Gastrocnemius medialis (tissue), 4 donors: ENCODE data around the gene NDRG2. TPM values are rescaled to one million over a fixed set of nuclear protein-coding genes. Genes with fewer than 3 reads are reported as not detected.

Experiments
- ATAC-seq, 2 donors: fragments of 150-250 bp; one replicate each; pipeline ENCODE4 v1.9.1; 2016
- DNase-seq, 2 donors: peaks; one replicate each; pipeline ENCODE4 v3.0.0-alpha.2; 2019
- H3K27ac ChIP-seq, 4 donors: fragments of 200-600 bp; sonication (generic); 1 replicate in 1 of 4; 2 replicates in 3 of 4; pipeline ENCODE4 v1.5.1; 2016 to 2018; ENCODE audit warnings: mild to moderate bottlenecking in 2 of 4, moderate library complexity in 1 of 4
- H3K27me3 ChIP-seq, 3 donors: fragments of 200-600 bp; sonication (generic) in 2 of 3; 1 replicate in 1 of 3; 2 replicates in 2 of 3; pipeline versions ENCODE4 v1.5.1 to v1.6.0; 2016 to 2019; ENCODE audit warnings: mild to moderate bottlenecking in 1 of 3, moderate library complexity in 1 of 3
- H3K36me3 ChIP-seq, 2 donors: fragments of 200-600 bp; sonication (generic) in 1 of 2; one replicate each; pipeline ENCODE4 v1.5.1; 2017 to 2018
- H3K4me1 ChIP-seq, 2 donors: fragments of 200-600 bp; sonication (generic) in 1 of 2; one replicate each; pipeline ENCODE4 v1.5.1; 2016 to 2017; ENCODE audit warnings: mild to moderate bottlenecking in 2 of 2
- H3K4me3 ChIP-seq, 4 donors: fragments of 200-600 bp; sonication (generic) in 3 of 4; 1 replicate in 1 of 4; 2 replicates in 3 of 4; pipeline ENCODE4 v1.5.1; 2016 to 2019; ENCODE audit warnings: mild to moderate bottlenecking in 2 of 4
- H3K9me3 ChIP-seq, 3 donors: fragments of 200-600 bp; sonication (generic) in 2 of 3; 1 replicate in 1 of 3; 2 replicates in 2 of 3; pipeline ENCODE4 v1.5.1; 2016 to 2019
- POLR2A ChIP-seq, 2 donors: fragments of 450-650 bp; IDR thresholded peaks; one replicate each; pipeline ENCODE4 v1.6.1; 2017; ENCODE audit warnings: antibody characterized with exemption in 2 of 2, mild to moderate bottlenecking in 2 of 2, moderate library complexity in 2 of 2
- in situ Hi-C, 4 donors: fragments of 200-750 bp; cut with MboI; loops; one replicate each; pipeline versions ENCODE4 v1.15.0 to v1.8.0; 2017; ENCODE audit warnings: low sequenced_read_pairs in 4 of 4
- intact Hi-C: fragments of 100-400 bp; cut with DNase I; formaldehyde crosslinking; loops from one replicate; pipeline ENCODE4 v1.15.1; 2023; ENCODE audit warnings: low total_unique reads
- total RNA-seq, 4 donors: library from RNA; depleted of rRNA; stranded (reverse); fragments of >200 nt; gene quantifications; one replicate each; pipeline versions ENCODE4 v1.1.0 to v1.2.3, GENCODE V29; 2016
- TF ChIP-seq, protein P1 (sequence below), 5 experiments: fragments of 450-650 bp in 3 of 5; fragments of 200-600 bp in 2 of 5; sonication (generic) in 2 of 5; IDR thresholded peaks in 4 of 5; conservative IDR thresholded peaks in 1 of 5; 1 replicate in 4 of 5; 2 replicates in 1 of 5; pipeline ENCODE4 v1.5.1; 2016 to 2019; ENCODE audit warnings: antibody characterized with exemption in 5 of 5, mild to moderate bottlenecking in 3 of 5, moderate library complexity in 3 of 5

Gene NDRG2
- total RNA-seq = 1,000 to 10,000 TPM in 3 of 4 donors, 100 to 1,000 TPM in 1; 759 to 2,790 (median 1,841) TPM

DNA sequence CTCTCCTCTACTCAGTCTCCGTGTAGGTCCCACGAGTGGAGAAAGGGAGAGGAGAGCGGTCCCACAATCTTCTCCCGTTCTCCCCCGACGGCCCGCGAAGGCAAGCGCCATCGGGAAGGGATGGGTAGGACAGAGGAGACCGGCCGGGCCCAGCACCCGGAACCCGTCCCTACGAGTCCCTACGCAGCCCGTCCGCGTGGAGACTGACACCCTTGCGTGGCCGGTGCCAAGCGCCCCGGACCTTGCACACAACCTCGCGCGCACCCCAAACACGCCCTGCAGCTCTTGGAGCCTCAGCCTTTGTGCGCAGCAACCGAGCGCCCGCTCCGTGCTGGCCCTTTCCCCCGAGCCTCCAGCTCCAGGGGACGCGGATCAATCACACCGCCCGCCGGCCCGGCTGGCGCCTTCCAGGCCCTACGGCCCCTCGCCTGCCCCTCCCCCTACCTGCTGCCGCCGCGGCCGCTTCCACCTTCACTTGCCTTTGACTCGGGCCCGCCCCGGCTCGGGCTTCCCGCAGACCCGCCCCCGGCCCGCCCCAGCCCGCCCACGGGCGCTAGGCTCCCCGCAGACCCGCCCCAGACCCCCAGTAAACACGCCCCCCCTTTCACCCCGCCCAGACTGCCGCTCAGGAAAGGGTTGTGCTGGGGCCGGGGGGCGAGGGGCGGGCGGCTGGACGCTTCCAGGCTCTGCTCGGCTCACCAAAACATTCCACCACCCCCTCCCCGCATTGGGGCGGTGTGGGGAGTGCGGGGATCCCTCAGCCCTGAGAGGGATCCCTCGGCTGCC lies at the start of gene NDRG2:
Gene NDRG2 (minus strand): TSS at position 477 of the 786 bp plus-strand sequence. CDS start 1,746 bp downstream, outside the sequence.
- Histone ChIP-seq H3K9me3 (no peaks in the 10 kb centered on the region), H3K4me1 (peaks cover 65 to 68% of the 10 kb centered on the region in 2 donors), H3K4me3 (peak within 1 kb of the TSS; percentile 95 to 99 (median 99)), H3K27ac (peak within 1 kb of the TSS; percentile 97 to 100 (median 100)), H3K36me3 (peaks cover 0 to 37% of the 10 kb centered on the region in 2 donors), H3K27me3 (no peaks in the 10 kb centered on the region)
- in situ Hi-C loops = loop anchor here in 1 of 4 donors (25.0 kb wide), 1 partner anchor 562 kb away; the partner anchor contains the start of genes APEX1, OSGEP, PIP4P1 and PNP
- TF ChIP-seq POLR2A (IDR thresholded peaks at IDR 0.05) = peak; percentile 73 to 90
- TF ChIP-seq, protein P1, sequence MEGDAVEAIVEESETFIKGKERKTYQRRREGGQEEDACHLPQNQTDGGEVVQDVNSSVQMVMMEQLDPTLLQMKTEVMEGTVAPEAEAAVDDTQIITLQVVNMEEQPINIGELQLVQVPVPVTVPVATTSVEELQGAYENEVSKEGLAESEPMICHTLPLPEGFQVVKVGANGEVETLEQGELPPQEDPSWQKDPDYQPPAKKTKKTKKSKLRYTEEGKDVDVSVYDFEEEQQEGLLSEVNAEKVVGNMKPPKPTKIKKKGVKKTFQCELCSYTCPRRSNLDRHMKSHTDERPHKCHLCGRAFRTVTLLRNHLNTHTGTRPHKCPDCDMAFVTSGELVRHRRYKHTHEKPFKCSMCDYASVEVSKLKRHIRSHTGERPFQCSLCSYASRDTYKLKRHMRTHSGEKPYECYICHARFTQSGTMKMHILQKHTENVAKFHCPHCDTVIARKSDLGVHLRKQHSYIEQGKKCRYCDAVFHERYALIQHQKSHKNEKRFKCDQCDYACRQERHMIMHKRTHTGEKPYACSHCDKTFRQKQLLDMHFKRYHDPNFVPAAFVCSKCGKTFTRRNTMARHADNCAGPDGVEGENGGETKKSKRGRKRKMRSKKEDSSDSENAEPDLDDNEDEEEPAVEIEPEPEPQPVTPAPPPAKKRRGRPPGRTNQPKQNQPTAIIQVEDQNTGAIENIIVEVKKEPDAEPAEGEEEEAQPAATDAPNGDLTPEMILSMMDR (IDR thresholded peaks at IDR 0.05 in 4 of 5, conservative IDR thresholded peaks at IDR 0.05 in 1 of 5) = no peak
- intact Hi-C loops = loop anchor here (1.0 kb wide), 1 partner anchor 15 kb away; no protein-coding TSS in a partner anchor
- ATAC-seq (peak; percentile 36 to 56), DNase-seq (peak; percentile 82 to 89)

DNA sequence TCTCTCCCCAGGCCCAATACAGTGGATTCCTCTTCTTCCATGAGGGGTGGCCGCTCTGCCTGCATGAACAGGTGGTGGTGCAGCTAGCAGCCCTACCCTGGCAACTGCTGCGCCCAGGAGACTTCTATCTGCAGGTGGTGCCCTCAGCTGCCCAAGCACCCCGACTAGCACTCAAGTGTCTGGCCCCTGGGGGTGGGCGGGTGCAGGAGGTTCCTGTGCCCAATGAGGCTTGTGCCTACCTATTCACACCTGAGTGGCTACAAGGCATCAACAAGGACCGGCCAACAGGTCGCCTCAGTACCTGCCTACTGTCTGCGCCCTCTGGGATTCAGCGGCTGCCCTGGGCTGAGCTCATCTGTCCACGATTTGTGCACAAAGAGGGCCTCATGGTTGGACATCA lies 49.1 kb upstream of the NDRG2 start:
- intact Hi-C loops = no loop called here
- in situ Hi-C loops = loop anchor here in 1 of 4 donors (25.0 kb wide), 1 partner anchor 387 kb away; the partner anchor contains the start of genes ANG and RNASE4
- Histone ChIP-seq H3K4me1 (peaks cover 12 to 25% of the 10 kb centered on the region in 2 donors), H3K9me3 (no peaks in the 10 kb centered on the region), H3K27me3 (no peaks in the 10 kb centered on the region), H3K4me3 (no peak overlapping the region), H3K36me3 (peaks cover 0 to 38% of the 10 kb centered on the region in 2 donors), H3K27ac (no peak overlapping the region)
- TF ChIP-seq, protein P1 (IDR thresholded peaks at IDR 0.05 in 4 of 5, conservative IDR thresholded peaks at IDR 0.05 in 1 of 5) = no peak
- TF ChIP-seq POLR2A (IDR thresholded peaks at IDR 0.05) = no peak
- ATAC-seq (no peak), DNase-seq (no peak)

DNA sequence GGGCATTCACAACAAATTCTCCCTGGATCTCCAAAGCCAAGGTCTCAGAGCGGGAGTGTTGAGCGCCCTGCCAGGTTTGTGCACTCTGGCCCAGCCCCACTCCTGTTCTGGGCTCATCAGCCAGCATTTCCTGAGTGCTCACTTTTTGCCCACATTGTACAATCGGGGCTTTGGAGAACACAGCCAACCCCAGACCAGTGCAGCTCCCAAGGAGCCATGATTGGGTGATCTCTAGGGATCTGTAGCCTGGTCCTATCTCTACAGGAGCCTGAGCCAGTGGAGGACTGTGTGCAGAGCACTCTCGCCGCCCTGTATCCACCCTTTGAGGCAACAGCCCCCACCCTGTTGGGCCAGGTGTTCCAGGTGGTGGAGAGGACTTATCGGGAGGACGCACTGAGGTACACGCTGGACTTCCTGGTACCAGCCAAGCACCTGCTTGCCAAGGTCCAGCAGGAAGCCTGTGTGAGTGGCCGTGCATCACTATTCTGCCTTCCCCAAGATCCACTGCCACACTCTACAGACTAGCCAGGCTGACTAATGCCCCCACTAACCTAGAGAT lies 48.0 kb upstream of the NDRG2 start:
- intact Hi-C loops = no loop called here
- Histone ChIP-seq H3K4me3 (no peak overlapping the region), H3K36me3 (peaks cover 0 to 27% of the 10 kb centered on the region in 2 donors), H3K27me3 (no peaks in the 10 kb centered on the region), H3K27ac (peak overlapping the region; percentile 29 to 91 (median 84)), H3K4me1 (peaks cover 17 to 30% of the 10 kb centered on the region in 2 donors), H3K9me3 (no peaks in the 10 kb centered on the region)
- TF ChIP-seq POLR2A (IDR thresholded peaks at IDR 0.05) = no peak
- TF ChIP-seq, protein P1 (IDR thresholded peaks at IDR 0.05 in 4 of 5, conservative IDR thresholded peaks at IDR 0.05 in 1 of 5) = no peak
- DNase-seq = no peak
- in situ Hi-C loops = loop anchor here in 1 of 4 donors (25.0 kb wide), 1 partner anchor 386 kb away; the partner anchor contains the start of genes ANG and RNASE4
- no peak for ATAC-seq

DNA sequence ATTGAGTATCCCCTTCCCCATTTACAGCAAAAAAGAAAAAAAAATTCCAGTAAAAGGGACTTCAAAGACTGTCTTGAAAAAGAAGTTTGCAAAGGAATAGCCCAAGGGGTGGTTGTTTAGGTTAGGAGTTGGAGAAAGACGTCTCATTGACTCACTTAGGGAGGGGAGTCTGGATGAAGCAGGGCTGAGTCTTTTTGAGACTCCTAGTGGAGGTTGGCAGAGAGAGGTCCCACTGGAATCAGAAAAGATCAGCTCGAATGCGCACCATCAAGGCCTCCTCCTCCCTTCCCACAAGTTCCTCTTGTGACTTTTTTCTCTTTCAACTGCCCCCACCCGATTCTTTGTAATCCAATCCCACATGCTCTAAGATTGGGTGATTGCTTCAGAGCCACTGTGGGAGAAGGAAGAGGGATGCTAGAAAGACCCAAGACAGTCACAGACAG lies 47.2 kb upstream of the NDRG2 start:
- no peak for DNase-seq
- intact Hi-C loops = no loop called here

More for the DNA sequence above, 47.2 kb upstream of the NDRG2 start:
- no peak for TF ChIP-seq POLR2A (IDR thresholded peaks at IDR 0.05)
- TF ChIP-seq, protein P1 (IDR thresholded peaks at IDR 0.05 in 4 of 5, conservative IDR thresholded peaks at IDR 0.05 in 1 of 5) = no peak
- Histone ChIP-seq H3K36me3 (peaks cover 0 to 22% of the 10 kb centered on the region in 2 donors), H3K4me3 (peak overlapping the region; percentile 68 to 83 (median 74)), H3K27me3 (no peaks in the 10 kb centered on the region), H3K27ac (peak overlapping the region; percentile 84 to 91 (median 88)), H3K9me3 (no peaks in the 10 kb centered on the region), H3K4me1 (peaks cover 17 to 30% of the 10 kb centered on the region in 2 donors)
- peak in 1 of 2 donors; percentile 17 for ATAC-seq
- in situ Hi-C loops = loop anchor here in 1 of 4 donors (25.0 kb wide), 1 partner anchor 385 kb away; the partner anchor contains the start of genes ANG and RNASE4
